ENCODE data around the gene CEACAM16.

CEACAM16 gene

GRCh38 chr19:44689290-44690130, 9.4 kb upstream of the CEACAM16 start:
- peaks cover 5% of the 10 kb centered on the region for H3K4me1 ChIP-seq (ENCODE audit: control insufficient read depth, insufficient read depth, low read length)
- no peaks in the 10 kb centered on the region for H3K9me3 ChIP-seq (ENCODE audit: control insufficient read depth in 2 of 2, low read length in 2 of 2)
- no peaks in the 10 kb centered on the region for H3K27me3 ChIP-seq (ENCODE audit: control insufficient read depth in 1 of 2, insufficient read depth in 2 of 2, low read length in 2 of 2)
- H3K36me3 ChIP-seq (ENCODE audit: control insufficient read depth in 2 of 2, insufficient read depth in 2 of 2, low read length in 2 of 2): no peaks in the 10 kb centered on the region
- no peak overlapping the region for H3K27ac ChIP-seq (ENCODE audit: low read length)
- H3K9ac ChIP-seq (ENCODE audit: low read length in 2 of 2): no peak overlapping the region
- H3K4me3 ChIP-seq (ENCODE audit: low read length in 2 of 2): no peak overlapping the region

GRCh38 chr19:44690131-44690440, 8.9 kb upstream of the CEACAM16 start:
- Histone ChIP-seq H3K36me3 (ENCODE audit: control insufficient read depth in 2 of 2, insufficient read depth in 2 of 2, low read length in 2 of 2) (no peaks in the 10 kb centered on the region), H3K9ac (ENCODE audit: low read length in 2 of 2) (no peak overlapping the region), H3K4me3 (ENCODE audit: low read length in 2 of 2) (no peak overlapping the region), H3K27ac (ENCODE audit: low read length) (no peak overlapping the region), H3K4me1 (ENCODE audit: control insufficient read depth, insufficient read depth, low read length) (peaks cover under 1% of the 10 kb centered on the region), H3K27me3 (ENCODE audit: control insufficient read depth in 1 of 2, insufficient read depth in 2 of 2, low read length in 2 of 2) (no peaks in the 10 kb centered on the region), H3K9me3 (ENCODE audit: control insufficient read depth in 2 of 2, low read length in 2 of 2) (no peaks in the 10 kb centered on the region)

GRCh38 chr19:44692379-44692721, 6.6 kb upstream of the CEACAM16 start:
- peaks cover 0 to 4% of the 10 kb centered on the region in 2 donors for H3K27me3 ChIP-seq (ENCODE audit: control insufficient read depth in 1 of 2, insufficient read depth in 2 of 2, low read length in 2 of 2)
- no peak overlapping the region for H3K4me3 ChIP-seq (ENCODE audit: low read length in 2 of 2)
- no peak overlapping the region for H3K9ac ChIP-seq (ENCODE audit: low read length in 2 of 2)
- H3K36me3 ChIP-seq (ENCODE audit: control insufficient read depth in 2 of 2, insufficient read depth in 2 of 2, low read length in 2 of 2): no peaks in the 10 kb centered on the region
- no peaks in the 10 kb centered on the region for H3K9me3 ChIP-seq (ENCODE audit: control insufficient read depth in 2 of 2, low read length in 2 of 2)
- H3K4me1 ChIP-seq (ENCODE audit: control insufficient read depth, insufficient read depth, low read length): no peaks in the 10 kb centered on the region
- no peak overlapping the region for H3K27ac ChIP-seq (ENCODE audit: low read length)

GRCh38 chr19:44694184-44694579, 4.8 kb upstream of the CEACAM16 start:
- Histone ChIP-seq H3K9ac (ENCODE audit: low read length in 2 of 2) (no peak overlapping the region), H3K4me1 (ENCODE audit: control insufficient read depth, insufficient read depth, low read length) (no peaks in the 10 kb centered on the region), H3K9me3 (ENCODE audit: control insufficient read depth in 2 of 2, low read length in 2 of 2) (no peaks in the 10 kb centered on the region), H3K27me3 (ENCODE audit: control insufficient read depth in 1 of 2, insufficient read depth in 2 of 2, low read length in 2 of 2) (peaks cover 3 to 12% of the 10 kb centered on the region in 2 donors), H3K27ac (ENCODE audit: low read length) (no peak overlapping the region), H3K36me3 (ENCODE audit: control insufficient read depth in 2 of 2, insufficient read depth in 2 of 2, low read length in 2 of 2) (no peaks in the 10 kb centered on the region), H3K4me3 (ENCODE audit: low read length in 2 of 2) (no peak overlapping the region)

- Histone ChIP-seq H3K27me3 (ENCODE audit: control insufficient read depth in 1 of 2, insufficient read depth in 2 of 2, low read length in 2 of 2) (peaks cover 3 to 12% of the 10 kb centered on the region in 2 donors), H3K9me3 (ENCODE audit: control insufficient read depth in 2 of 2, low read length in 2 of 2) (no peaks in the 10 kb centered on the region), H3K27ac (ENCODE audit: low read length) (no peak overlapping the region), H3K4me3 (ENCODE audit: low read length in 2 of 2) (no peak overlapping the region), H3K4me1 (ENCODE audit: control insufficient read depth, insufficient read depth, low read length) (no peaks in the 10 kb centered on the region), H3K36me3 (ENCODE audit: control insufficient read depth in 2 of 2, insufficient read depth in 2 of 2, low read length in 2 of 2) (no peaks in the 10 kb centered on the region), H3K9ac (ENCODE audit: low read length in 2 of 2) (no peak overlapping the region)
Observed at GRCh38 chr19:44696939-44697669, 1.8 kb upstream of the CEACAM16 start.

GRCh38 chr19:44697670-44698034, 1.3 kb upstream of the CEACAM16 start:
- no peak overlapping the region for H3K9ac ChIP-seq (ENCODE audit: low read length in 2 of 2)
- no peak overlapping the region for H3K4me3 ChIP-seq (ENCODE audit: low read length in 2 of 2)
- no peaks in the 10 kb centered on the region for H3K4me1 ChIP-seq (ENCODE audit: control insufficient read depth, insufficient read depth, low read length)
- H3K9me3 ChIP-seq (ENCODE audit: control insufficient read depth in 2 of 2, low read length in 2 of 2): no peaks in the 10 kb centered on the region
- H3K36me3 ChIP-seq (ENCODE audit: control insufficient read depth in 2 of 2, insufficient read depth in 2 of 2, low read length in 2 of 2): no peaks in the 10 kb centered on the region
- peaks cover 3 to 12% of the 10 kb centered on the region in 2 donors for H3K27me3 ChIP-seq (ENCODE audit: control insufficient read depth in 1 of 2, insufficient read depth in 2 of 2, low read length in 2 of 2)
- no peak overlapping the region for H3K27ac ChIP-seq (ENCODE audit: low read length)

GRCh38 chr19:44700547-44700946, 1.6 kb downstream of the CEACAM16 start:
- no peaks in the 10 kb centered on the region for H3K9me3 ChIP-seq (ENCODE audit: control insufficient read depth in 2 of 2, low read length in 2 of 2)
- no peak overlapping the region for H3K4me3 ChIP-seq (ENCODE audit: low read length in 2 of 2)
- peaks cover 3 to 12% of the 10 kb centered on the region in 2 donors for H3K27me3 ChIP-seq (ENCODE audit: control insufficient read depth in 1 of 2, insufficient read depth in 2 of 2, low read length in 2 of 2)
- no peak overlapping the region for H3K9ac ChIP-seq (ENCODE audit: low read length in 2 of 2)
- no peak overlapping the region for H3K27ac ChIP-seq (ENCODE audit: low read length)
- H3K36me3 ChIP-seq (ENCODE audit: control insufficient read depth in 2 of 2, insufficient read depth in 2 of 2, low read length in 2 of 2): no peaks in the 10 kb centered on the region
- H3K4me1 ChIP-seq (ENCODE audit: control insufficient read depth, insufficient read depth, low read length): no peaks in the 10 kb centered on the region

- H3K9ac ChIP-seq (ENCODE audit: low read length in 2 of 2): no peak overlapping the region
Observed at GRCh38 chr19:44701228-44701627, 2.3 kb downstream of the CEACAM16 start.

GRCh38 chr19:44702551-44703176, 3.7 kb downstream of the CEACAM16 start:
- H3K4me1 ChIP-seq (ENCODE audit: control insufficient read depth, insufficient read depth, low read length): no peaks in the 10 kb centered on the region
- H3K27me3 ChIP-seq (ENCODE audit: control insufficient read depth in 1 of 2, insufficient read depth in 2 of 2, low read length in 2 of 2): peaks cover 3 to 8% of the 10 kb centered on the region in 2 donors
- no peaks in the 10 kb centered on the region for H3K36me3 ChIP-seq (ENCODE audit: control insufficient read depth in 2 of 2, insufficient read depth in 2 of 2, low read length in 2 of 2)
- no peak overlapping the region for H3K4me3 ChIP-seq (ENCODE audit: low read length in 2 of 2)
- no peak overlapping the region for H3K9ac ChIP-seq (ENCODE audit: low read length in 2 of 2)
- H3K27ac ChIP-seq (ENCODE audit: low read length): no peak overlapping the region
- H3K9me3 ChIP-seq (ENCODE audit: control insufficient read depth in 2 of 2, low read length in 2 of 2): no peaks in the 10 kb centered on the region

More at GRCh38 chr19:44701228-44701627, 2.3 kb downstream of the CEACAM16 start:
- peaks cover 3 to 12% of the 10 kb centered on the region in 2 donors for H3K27me3 ChIP-seq (ENCODE audit: control insufficient read depth in 1 of 2, insufficient read depth in 2 of 2, low read length in 2 of 2)
- no peaks in the 10 kb centered on the region for H3K36me3 ChIP-seq (ENCODE audit: control insufficient read depth in 2 of 2, insufficient read depth in 2 of 2, low read length in 2 of 2)
- no peak overlapping the region for H3K27ac ChIP-seq (ENCODE audit: low read length)
- no peaks in the 10 kb centered on the region for H3K4me1 ChIP-seq (ENCODE audit: control insufficient read depth, insufficient read depth, low read length)
- no peaks in the 10 kb centered on the region for H3K9me3 ChIP-seq (ENCODE audit: control insufficient read depth in 2 of 2, low read length in 2 of 2)
- no peak overlapping the region for H3K4me3 ChIP-seq (ENCODE audit: low read length in 2 of 2)

- H3K36me3 ChIP-seq (ENCODE audit: control insufficient read depth in 2 of 2, insufficient read depth in 2 of 2, low read length in 2 of 2): no peaks in the 10 kb centered on the region
- H3K27ac ChIP-seq (ENCODE audit: low read length): no peak overlapping the region
- no peak overlapping the region for H3K9ac ChIP-seq (ENCODE audit: low read length in 2 of 2)
- peaks cover 3% of the 10 kb centered on the region in 2 donors for H3K27me3 ChIP-seq (ENCODE audit: control insufficient read depth in 1 of 2, insufficient read depth in 2 of 2, low read length in 2 of 2)
- no peaks in the 10 kb centered on the region for H3K9me3 ChIP-seq (ENCODE audit: control insufficient read depth in 2 of 2, low read length in 2 of 2)
- H3K4me1 ChIP-seq (ENCODE audit: control insufficient read depth, insufficient read depth, low read length): no peaks in the 10 kb centered on the region
- H3K4me3 ChIP-seq (ENCODE audit: low read length in 2 of 2): no peak overlapping the region
Observed at GRCh38 chr19:44703336-44704078, 4.6 kb downstream of the CEACAM16 start.
